H1 (cell line): ENCODE measurements around the gene ANKFN1. TPM values are rescaled to one million over a fixed set of nuclear protein-coding genes. Genes with fewer than 3 reads are reported as not detected.

ENCODE experiments used
- CTCF ChIA-PET: fragments of 300-600 bp; sonication (Branson Sonifier 250); formaldehyde crosslinking; loops from one replicate; lab custom pipeline; 2021; ENCODE audit not compliant: partially characterized antibody; lab: Charles Lee
- POLR2A ChIA-PET: fragments of 300-600 bp; sonication (Branson Sonifier 250); formaldehyde crosslinking; loops from one replicate; lab custom pipeline; 2021; ENCODE audit warnings: inconsistent platforms; ENCODE audit not compliant: partially characterized antibody; lab: Charles Lee
- DNase-seq, 2 experiments: peaks; one replicate each; pipeline versions ENCODE4 v3.0.0 to v3.0.0-alpha.2; 2010 to 2022; ENCODE audit warnings: low spot score in 2 of 2, low read depth in 1 of 2, mixed read lengths in 1 of 2
- FAIRE-seq: peaks from 2 replicates; lab custom pipeline; 2011; peaks lifted over from hg19 to GRCh38; lab: Jason Lieb, UNC
- H2AFZ ChIP-seq: 2 replicates; pipeline ENCODE4 v1.8.1; 2012; ENCODE audit warnings: low read length, inconsistent platforms
- H2AK5ac ChIP-seq: 2 replicates; pipeline ENCODE4 v1.6.1; 2013; ENCODE audit warnings: low read depth, low read length
- H2BK120ac ChIP-seq: replicated peaks from 2 replicates; pipeline ENCODE3; 2013; ENCODE audit warnings: low read depth, low read length, inconsistent platforms
- H2BK12ac ChIP-seq: 2 replicates; pipeline ENCODE4 v1.6.1; 2013; ENCODE audit warnings: low read depth, low read length
- H2BK15ac ChIP-seq: 2 replicates; pipeline ENCODE4 v1.6.1; 2013; ENCODE audit warnings: low read length
- H2BK20ac ChIP-seq: 2 replicates; pipeline ENCODE4 v1.6.1; 2013; ENCODE audit warnings: low read length
- H2BK5ac ChIP-seq: 2 replicates; pipeline ENCODE4 v1.6.1; 2013; ENCODE audit warnings: low read depth, low read length
- H3K14ac ChIP-seq: 2 replicates; pipeline ENCODE4 v1.6.1; 2013; ENCODE audit warnings: inconsistent platforms; ENCODE audit not compliant: insufficient read length
- H3K18ac ChIP-seq: 2 replicates; pipeline ENCODE4 v1.6.1; 2013; ENCODE audit warnings: low read length; ENCODE audit errors: extremely low read depth
- H3K23ac ChIP-seq: 2 replicates; pipeline ENCODE4 v1.6.1; 2013; ENCODE audit warnings: inconsistent platforms; ENCODE audit not compliant: insufficient read length
- H3K23me2 ChIP-seq: 2 replicates; pipeline ENCODE4 v1.6.1; 2013; ENCODE audit warnings: low read depth, low read length
- H3K27ac ChIP-seq: 2 replicates; pipeline ENCODE4 v1.6.1; 2011; ENCODE audit warnings: low read depth, low read length, inconsistent platforms
- H3K27me3 ChIP-seq, 4 experiments: replicated peaks in 1 of 4; 1 replicate in 1 of 4; 2 replicates in 3 of 4; pipeline versions ENCODE4 v1.6.1 to v1.8.1; 2011 to 2013; ENCODE audit warnings: low read length in 3 of 4, mild to moderate bottlenecking in 3 of 4, inconsistent platforms in 2 of 4, mixed read lengths in 2 of 4, moderate library complexity in 1 of 4; ENCODE audit not compliant: control insufficient read depth in 3 of 4, insufficient read depth in 3 of 4; ENCODE audit errors: extremely low read depth in 1 of 4
- H3K36me3 ChIP-seq, 4 experiments: 2 replicates each; pipeline versions ENCODE4 v1.6.1 to v1.8.1; 2011 to 2013; ENCODE audit warnings: mild to moderate bottlenecking in 4 of 4, low read length in 3 of 4, moderate library complexity in 2 of 4, control low read depth in 1 of 4, inconsistent platforms in 1 of 4; ENCODE audit not compliant: insufficient read depth in 4 of 4, control insufficient read depth in 2 of 4
- H3K4ac ChIP-seq: replicated peaks from 2 replicates; pipeline ENCODE3; 2013; ENCODE audit warnings: low read length, low read depth, mixed read lengths, inconsistent platforms; ENCODE audit not compliant: insufficient read length
- H3K4me1 ChIP-seq, 4 experiments: replicated peaks in 1 of 4; 1 replicate in 1 of 4; 2 replicates in 3 of 4; pipeline versions ENCODE4 v1.6.1 to v1.8.1; 2011 to 2013; ENCODE audit warnings: low read length in 3 of 4, inconsistent platforms in 2 of 4, mixed read lengths in 1 of 4; ENCODE audit not compliant: insufficient read depth in 4 of 4, control insufficient read depth in 3 of 4
- H3K4me2 ChIP-seq, 2 experiments: 2 replicates each; pipeline versions ENCODE4 v1.6.1 to v1.8.1; 2011 to 2013; ENCODE audit warnings: low read depth in 2 of 2, low read length in 2 of 2, control low read depth in 1 of 2, inconsistent platforms in 1 of 2, mild to moderate bottlenecking in 1 of 2; ENCODE audit not compliant: insufficient read depth in 1 of 2
- H3K4me3 ChIP-seq, 4 experiments: fragments of 200-600, 300-600 bp in 1 of 4; sonication (generic), shearing (Covaris generic), sonication (Bioruptor Twin) in 1 of 4; 2 replicates each; pipeline versions ENCODE4 v1.5.1 to v1.8.1; 2011 to 2016; ENCODE audit warnings: low read length in 4 of 4, low read depth in 3 of 4, control low read depth in 2 of 4, inconsistent platforms in 2 of 4, mild to moderate bottlenecking in 2 of 4, mixed read lengths in 1 of 4, moderate library complexity in 1 of 4; ENCODE audit not compliant: insufficient read depth in 2 of 4; ENCODE audit errors: extremely low read depth in 1 of 4
- H3K56ac ChIP-seq: replicated peaks from 2 replicates; pipeline ENCODE3; 2013; ENCODE audit warnings: low read depth, mild to moderate bottlenecking, mixed read lengths, low read length, inconsistent platforms; ENCODE audit not compliant: insufficient read length
- H3K79me1 ChIP-seq: 2 replicates; pipeline ENCODE4 v1.6.1; 2013; ENCODE audit warnings: low read depth, low read length, control low read depth
- H3K79me2 ChIP-seq, 2 experiments: 2 replicates each; pipeline versions ENCODE4 v1.6.1 to v1.8.1; 2012 to 2013; ENCODE audit warnings: low read length in 2 of 2, mild to moderate bottlenecking in 2 of 2, inconsistent platforms in 1 of 2; ENCODE audit not compliant: insufficient read depth in 2 of 2, control insufficient read depth in 1 of 2
- H3K9ac ChIP-seq, 4 experiments: replicated peaks in 1 of 4; 1 replicate in 1 of 4; 2 replicates in 3 of 4; pipeline versions ENCODE4 v1.6.1 to v1.8.1; 2011 to 2013; ENCODE audit warnings: low read depth in 3 of 4, low read length in 3 of 4, control low read depth in 2 of 4, mild to moderate bottlenecking in 2 of 4, moderate library complexity in 2 of 4, inconsistent platforms in 1 of 4; ENCODE audit errors: extremely low read depth in 1 of 4
- H3K9me3 ChIP-seq, 2 experiments: 2 replicates each; pipeline versions ENCODE4 v1.6.1 to v1.8.1; 2012 to 2013; ENCODE audit warnings: mild to moderate bottlenecking in 2 of 2, moderate library complexity in 2 of 2, control low read depth in 1 of 2, inconsistent platforms in 1 of 2, low read depth in 1 of 2, low read length in 1 of 2, mixed read lengths in 1 of 2; ENCODE audit not compliant: insufficient read depth in 2 of 2
- H4K20me1 ChIP-seq, 2 experiments: replicated peaks in 1 of 2; 2 replicates each; pipeline versions ENCODE3 to v1.8.1; 2011 to 2013; ENCODE audit warnings: inconsistent platforms in 2 of 2, low read length in 2 of 2, mild to moderate bottlenecking in 1 of 2; ENCODE audit not compliant: insufficient read depth in 2 of 2, control insufficient read depth in 1 of 2
- H4K5ac ChIP-seq: 2 replicates; pipeline ENCODE4 v1.6.1; 2013; ENCODE audit warnings: low read length, low read depth, mixed read lengths, inconsistent platforms; ENCODE audit not compliant: insufficient read length
- H4K8ac ChIP-seq: 2 replicates; pipeline ENCODE4 v1.8.0; 2013; ENCODE audit warnings: mild to moderate bottlenecking, moderate library complexity, low read length, inconsistent platforms; ENCODE audit not compliant: insufficient read depth; ENCODE audit errors: extremely low read depth
- H4K91ac ChIP-seq: replicated peaks from 2 replicates; pipeline ENCODE3; 2013; ENCODE audit warnings: low read length, mixed read lengths, inconsistent platforms; ENCODE audit not compliant: insufficient read length
- KDM4A ChIP-seq: IDR thresholded peaks from one replicate; pipeline ENCODE4 v1.7.1; 2012; ENCODE audit warnings: low read depth, mild to moderate bottlenecking, moderate library complexity, low read length, inconsistent platforms; ENCODE audit not compliant: severe bottlenecking
- WGBS, 2 experiments: shearing (Covaris generic) in 1 of 2; methylation state at CpG; one replicate each; pipeline versions ENCODE4 v1.1.6 to v1.1.7; 2013 to 2015; ENCODE audit warnings: low lambda C conversion rate in 2 of 2, mixed read lengths in 2 of 2, inconsistent platforms in 1 of 2, low coverage in 1 of 2, missing lambda C conversion rate in 1 of 2; ENCODE audit not compliant: insufficient replicate concordance in 2 of 2, insufficient coverage in 1 of 2, insufficient read length in 1 of 2; ENCODE audit errors: extremely low coverage in 1 of 2, missing lambda C conversion rate in 1 of 2; 5-methylcytosine and 5-hydroxymethylcytosine counted together
- polyA plus RNA-seq, 7 experiments: library from polyadenylated mRNA; depleted of rRNA in 3 of 7; stranded (reverse) in 5 of 7; unstranded in 2 of 7; fragments of >200 nt in 5 of 7; fragments of 200-250 nt in 2 of 7; gene quantifications; 1 replicate in 5 of 7; 2 replicates in 1 of 7; 4 replicates in 1 of 7; pipeline versions ENCODE4 v1.2.1 to v1.2.3, GENCODE V29; 2011 to 2013; ENCODE audit warnings: missing spikeins in 2 of 7, mixed read lengths in 2 of 7
- total RNA-seq: library from RNA; stranded (reverse); fragmentation: NEBNext Ultra II Directional; extraction: Animal tissue kit (Norgen Biotek cat#: 25700); gene quantifications from 2 replicates; pipeline ENCODE4 v1.2.1, GENCODE V29; 2021

Gene ANKFN1
- total and polyA plus RNA-seq, 2 of the 8 experiments (the other 6 are each of a cell fraction or from before 2014, with no cell fraction given) = not detected

GRCh38 chr17:56111706-56112485 is 41.4 kb upstream of the ANKFN1 start:
- Histone ChIP-seq H2BK12ac (no peak overlapping the region), H3K36me3 (no peaks in the 10 kb centered on the region), H4K20me1 (no peaks in the 10 kb centered on the region), H3K23me2 (no peaks in the 10 kb centered on the region), H3K79me2 (no peaks in the 10 kb centered on the region), H3K18ac (no peak overlapping the region), H2BK120ac (no peak overlapping the region), H3K27ac (no peak overlapping the region), H2AK5ac (no peak overlapping the region), H3K14ac (no peak overlapping the region), H3K79me1 (no peaks in the 10 kb centered on the region), H3K27me3 (no peaks in the 10 kb centered on the region), H3K9me3 (no peaks in the 10 kb centered on the region), H3K23ac (no peak overlapping the region), H2BK20ac (no peak overlapping the region), H2BK5ac (no peak overlapping the region), H4K8ac (no peak overlapping the region), H3K56ac (no peak overlapping the region), H3K4me1 (no peaks in the 10 kb centered on the region), H3K4me3 (no peak overlapping the region), H2BK15ac (no peak overlapping the region), H4K91ac (no peak overlapping the region), H3K9ac (no peak overlapping the region), H4K5ac (no peak overlapping the region), H3K4ac (no peak overlapping the region), H3K4me2 (no peak overlapping the region), H2AFZ (no peak overlapping the region)
- DNase-seq = no peak
- FAIRE-seq = no peak
- CTCF ChIA-PET = interaction anchor here (0.6 to 5.7 kb wide), 3 partner anchors 16 to 388 kb away, joined by 3 to 23 read pairs (median 4); no protein-coding TSS in a partner anchor
- 86% methylated on average over 3 of the region's 3 CpGs; no CpG with 5 or more reads in 1 of the 2 experiments for WGBS, 2 experiments
- POLR2A ChIA-PET = no interaction called here
- no peak for TF ChIP-seq KDM4A
